Muscle layer of colon (tissue), 2 donors: ENCODE measurements around the gene ZNF423.
A peak's percentile ranks its signal among the peaks of the same experiment; 100 is the strongest.

Experiments
- H3K27ac ChIP-seq: one replicate; pipeline ENCODE4 v1.7.0; 2013; ENCODE audit warnings: low read depth, mild to moderate bottlenecking, low read length, moderate library complexity
- H3K27me3 ChIP-seq, 2 donors: one replicate each; pipeline ENCODE4 v1.7.0; 2013; ENCODE audit warnings: low read length in 2 of 2, mild to moderate bottlenecking in 2 of 2; ENCODE audit not compliant: insufficient read depth in 2 of 2, control insufficient read depth in 1 of 2
- H3K36me3 ChIP-seq: one replicate; pipeline ENCODE4 v1.7.0; 2013; ENCODE audit warnings: mild to moderate bottlenecking, low read length; ENCODE audit not compliant: insufficient read depth
- H3K4me1 ChIP-seq: one replicate; pipeline ENCODE4 v1.7.0; 2013; ENCODE audit warnings: mild to moderate bottlenecking, low read length; ENCODE audit not compliant: insufficient read depth
- H3K4me3 ChIP-seq, 2 donors: one replicate each; pipeline ENCODE4 v1.7.0; 2013; ENCODE audit warnings: low read length in 2 of 2, low read depth in 1 of 2, mild to moderate bottlenecking in 1 of 2, moderate library complexity in 1 of 2
- H3K9ac ChIP-seq: one replicate; pipeline ENCODE4 v1.7.0; 2013; ENCODE audit warnings: low read length
- H3K9me3 ChIP-seq: one replicate; pipeline ENCODE4 v1.7.0; 2013; ENCODE audit warnings: mild to moderate bottlenecking, low read length
- donor health status: abdominal sarcoma.
- donor health status: Adenocarcinoma of cecum.

ZNF423 gene

DNA sequence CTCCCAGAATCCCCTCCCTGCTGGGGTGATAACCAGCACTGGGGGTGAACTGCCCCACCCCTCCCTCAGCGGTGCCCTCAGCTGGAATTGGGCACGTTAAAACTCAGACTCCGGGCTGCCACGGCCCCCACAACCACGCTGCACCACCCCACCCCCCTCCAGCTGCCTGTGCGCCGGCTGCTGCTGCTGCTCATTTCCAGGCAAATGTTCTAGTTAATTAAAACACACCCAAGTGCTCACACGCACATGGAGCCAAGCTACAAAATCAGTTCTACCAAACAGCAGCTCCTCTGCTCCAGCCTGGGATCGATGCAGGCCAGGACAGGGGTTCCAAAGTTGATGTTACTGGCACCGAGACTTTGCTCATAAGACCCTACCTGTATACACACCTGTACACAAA lies 180.5 kb downstream of the ZNF423 start:
- no peak overlapping the region for H3K4me3 ChIP-seq
- no peaks in the 10 kb centered on the region for H3K27me3 ChIP-seq
- no peak overlapping the region for H3K27ac ChIP-seq
- no peaks in the 10 kb centered on the region for H3K9me3 ChIP-seq
- H3K4me1 ChIP-seq, result no peaks in the 10 kb centered on the region
- no peaks in the 10 kb centered on the region for H3K36me3 ChIP-seq
- no peak overlapping the region for H3K9ac ChIP-seq

DNA sequence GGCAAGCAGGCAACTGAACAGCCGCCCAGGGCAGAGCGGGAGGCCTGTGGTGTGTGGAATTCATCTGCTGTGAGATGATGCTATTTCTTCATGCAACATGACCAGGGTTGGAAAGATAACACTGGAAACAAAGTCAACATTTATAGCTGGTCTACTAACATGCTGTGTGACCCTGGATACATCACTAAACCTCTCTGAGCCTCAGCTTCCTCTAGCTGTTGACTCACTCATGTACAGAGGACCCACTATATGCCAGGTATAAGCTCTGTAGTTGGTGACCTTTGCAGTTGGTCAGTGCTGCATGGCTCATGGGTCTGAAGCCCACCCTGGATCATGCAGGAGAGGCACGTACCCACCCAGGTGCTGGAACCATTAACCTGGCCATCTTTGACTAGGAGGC lies 180.9 kb downstream of the ZNF423 start:
- Histone ChIP-seq H3K4me3 (no peak overlapping the region), H3K9ac (no peak overlapping the region), H3K36me3 (no peaks in the 10 kb centered on the region), H3K4me1 (no peaks in the 10 kb centered on the region), H3K27me3 (no peaks in the 10 kb centered on the region), H3K27ac (no peak overlapping the region), H3K9me3 (no peaks in the 10 kb centered on the region)

DNA sequence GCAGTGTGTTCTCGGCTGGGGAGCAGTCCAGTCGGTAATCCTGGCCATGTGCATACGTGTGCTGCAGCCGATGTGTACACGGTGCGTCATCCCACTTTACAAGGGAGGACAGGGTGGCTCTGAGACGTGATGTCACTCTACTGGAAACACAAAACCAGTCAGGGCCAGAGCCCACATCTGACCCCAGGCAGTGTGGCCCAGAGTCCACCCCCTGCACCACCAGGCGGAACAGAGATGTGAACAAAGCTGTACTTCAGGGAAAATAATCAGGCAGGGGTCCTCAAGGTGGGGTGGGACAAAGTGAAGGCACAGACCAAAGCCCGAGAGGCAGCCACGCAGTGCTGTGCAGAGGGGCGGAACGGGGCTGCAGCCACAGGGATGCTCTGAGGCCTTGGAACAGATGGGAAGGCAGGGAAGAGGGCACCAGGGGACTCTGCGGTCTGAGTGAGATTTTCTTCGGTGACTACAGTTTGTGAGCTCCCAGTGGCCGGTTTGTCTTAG lies 181.5 kb downstream of the ZNF423 start:
- Histone ChIP-seq H3K36me3 (no peaks in the 10 kb centered on the region), H3K27ac (no peak overlapping the region), H3K4me3 (no peak overlapping the region), H3K4me1 (no peaks in the 10 kb centered on the region), H3K9me3 (no peaks in the 10 kb centered on the region), H3K9ac (no peak overlapping the region), H3K27me3 (no peaks in the 10 kb centered on the region)

DNA sequence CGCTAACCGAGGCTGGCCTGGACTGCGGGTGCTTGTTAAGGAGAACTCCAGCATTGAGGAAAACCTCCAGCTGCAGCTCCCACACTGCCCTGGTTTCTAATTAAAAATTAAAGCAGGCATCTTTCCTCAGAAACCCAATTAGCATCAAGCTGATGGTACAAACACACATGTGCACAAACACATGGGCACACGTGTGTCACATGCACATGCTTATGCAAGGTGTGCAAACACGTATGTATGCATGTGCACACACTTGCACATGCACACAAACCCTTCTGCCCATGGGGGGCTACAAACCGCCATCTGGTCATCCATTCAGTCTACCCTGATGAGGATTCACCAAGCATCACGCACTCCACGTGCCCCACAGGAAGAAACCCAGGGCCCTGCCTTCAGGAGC lies 182.5 kb downstream of the ZNF423 start:
- H3K9me3 ChIP-seq, result no peaks in the 10 kb centered on the region
- no peak overlapping the region for H3K9ac ChIP-seq
- no peaks in the 10 kb centered on the region for H3K27me3 ChIP-seq
- no peak overlapping the region for H3K4me3 ChIP-seq
- no peak overlapping the region for H3K27ac ChIP-seq
- no peaks in the 10 kb centered on the region for H3K4me1 ChIP-seq
- H3K36me3 ChIP-seq, result no peaks in the 10 kb centered on the region

DNA sequence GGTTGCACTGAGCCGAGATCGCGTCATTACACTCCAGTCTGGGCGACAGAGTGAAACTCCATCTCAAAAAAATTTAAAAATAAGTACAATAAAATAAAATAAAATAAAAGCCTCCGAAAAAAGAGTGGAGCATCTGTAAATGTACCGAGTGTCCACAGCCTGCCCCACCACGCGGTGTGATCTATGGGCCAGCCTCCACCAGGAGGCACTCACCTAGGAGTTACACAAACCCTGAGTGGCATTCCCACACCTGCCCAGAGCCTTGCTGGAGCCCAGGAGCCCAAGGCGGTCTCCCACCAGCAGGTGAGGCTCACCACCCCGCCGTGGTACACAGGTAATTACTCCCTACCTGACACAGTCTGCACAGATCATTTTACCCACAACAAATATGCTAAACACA lies 183.2 kb downstream of the ZNF423 start:
- Histone ChIP-seq H3K27me3 (no peaks in the 10 kb centered on the region), H3K4me3 (no peak overlapping the region), H3K9ac (no peak overlapping the region), H3K4me1 (no peaks in the 10 kb centered on the region), H3K9me3 (no peaks in the 10 kb centered on the region), H3K36me3 (no peaks in the 10 kb centered on the region), H3K27ac (no peak overlapping the region)

DNA sequence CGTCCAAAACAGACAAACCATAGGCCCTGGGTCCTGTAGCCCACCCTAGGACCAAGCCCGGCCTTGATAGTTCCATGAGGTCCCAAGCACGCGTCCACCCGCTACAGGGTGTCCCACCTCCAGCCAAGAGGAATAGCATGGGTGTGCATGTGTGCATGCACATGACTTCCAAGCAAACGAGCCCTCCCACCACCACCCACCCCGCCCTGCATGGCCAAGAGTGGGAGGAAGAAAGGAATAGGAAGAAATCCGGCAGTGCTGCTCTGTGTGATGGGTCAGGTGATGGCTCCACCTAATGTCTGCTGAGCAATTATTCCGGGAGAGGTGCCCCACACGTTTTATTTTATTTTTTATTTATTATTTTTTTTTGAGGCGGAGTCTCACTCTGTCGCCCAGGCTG lies 184.6 kb downstream of the ZNF423 start:
- H3K27ac ChIP-seq, result no peak overlapping the region
- H3K36me3 ChIP-seq, result no peaks in the 10 kb centered on the region
- no peaks in the 10 kb centered on the region for H3K27me3 ChIP-seq
- H3K9ac ChIP-seq, result no peak overlapping the region
- no peaks in the 10 kb centered on the region for H3K4me1 ChIP-seq
- H3K9me3 ChIP-seq, result no peaks in the 10 kb centered on the region
- no peak overlapping the region for H3K4me3 ChIP-seq

DNA sequence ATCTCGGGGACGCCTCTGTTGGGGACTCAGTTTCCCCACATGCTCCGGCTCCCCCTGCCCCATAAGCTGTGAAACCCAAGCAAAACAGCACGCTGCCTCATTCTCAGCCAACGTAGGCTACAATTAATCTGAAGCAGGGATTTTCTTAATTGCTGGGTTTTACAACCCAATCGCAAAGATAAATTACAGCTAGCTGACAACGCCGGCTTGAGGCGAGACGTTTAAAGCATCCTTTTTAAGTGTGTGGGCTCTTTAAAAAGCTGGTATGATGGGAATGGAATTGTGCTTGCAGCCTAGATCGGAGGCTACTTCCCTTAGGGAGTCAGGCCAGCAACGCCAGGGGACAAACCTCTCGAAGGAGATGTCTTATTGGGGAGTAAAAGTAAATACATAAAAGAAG lies 185.3 kb downstream of the ZNF423 start:
- Histone ChIP-seq H3K27me3 (no peaks in the 10 kb centered on the region), H3K36me3 (no peaks in the 10 kb centered on the region), H3K9me3 (no peaks in the 10 kb centered on the region), H3K4me3 (no peak overlapping the region), H3K27ac (no peak overlapping the region), H3K4me1 (no peaks in the 10 kb centered on the region), H3K9ac (no peak overlapping the region)

DNA sequence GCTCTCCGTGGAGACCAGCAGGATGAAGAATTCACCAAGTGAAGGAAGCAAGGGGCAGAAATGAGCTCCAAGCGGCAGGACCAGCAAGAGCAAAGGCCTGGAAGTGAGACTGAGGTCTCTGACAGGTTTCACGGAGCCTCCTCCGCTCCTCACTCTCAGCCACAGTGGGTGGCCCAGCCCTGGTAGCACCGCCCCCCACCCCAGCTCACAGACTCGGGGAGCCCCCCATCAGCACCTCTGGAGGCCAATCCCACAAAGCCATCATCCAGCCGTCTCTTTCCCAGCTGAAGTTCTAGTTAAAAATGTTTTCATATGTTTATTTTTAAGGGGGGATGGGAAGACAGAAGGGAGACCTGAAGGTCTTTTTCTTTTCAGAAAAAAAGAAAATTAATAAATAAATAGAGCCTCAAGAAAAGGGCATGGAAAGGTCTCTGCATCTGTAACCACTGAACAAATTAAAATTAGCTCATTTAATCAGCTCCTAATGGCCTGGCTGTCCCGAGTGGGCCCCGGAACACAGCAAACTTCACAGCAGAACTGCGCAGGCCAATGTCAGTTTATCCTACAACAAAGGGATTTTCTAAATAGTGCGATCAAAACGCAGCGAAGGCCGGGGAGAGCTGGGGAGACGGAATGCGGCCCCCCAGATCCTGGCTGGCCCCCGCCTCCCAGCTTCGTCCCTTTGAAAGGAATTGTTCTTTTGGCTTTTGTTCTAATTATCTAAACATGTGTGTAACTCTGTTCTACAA lies 190.3 kb downstream of the ZNF423 start:
- H3K4me1 ChIP-seq, result peaks cover 25% of the 10 kb centered on the region
- H3K9ac ChIP-seq, result no peak overlapping the region
- H3K27ac ChIP-seq, result no peak overlapping the region

DNA sequence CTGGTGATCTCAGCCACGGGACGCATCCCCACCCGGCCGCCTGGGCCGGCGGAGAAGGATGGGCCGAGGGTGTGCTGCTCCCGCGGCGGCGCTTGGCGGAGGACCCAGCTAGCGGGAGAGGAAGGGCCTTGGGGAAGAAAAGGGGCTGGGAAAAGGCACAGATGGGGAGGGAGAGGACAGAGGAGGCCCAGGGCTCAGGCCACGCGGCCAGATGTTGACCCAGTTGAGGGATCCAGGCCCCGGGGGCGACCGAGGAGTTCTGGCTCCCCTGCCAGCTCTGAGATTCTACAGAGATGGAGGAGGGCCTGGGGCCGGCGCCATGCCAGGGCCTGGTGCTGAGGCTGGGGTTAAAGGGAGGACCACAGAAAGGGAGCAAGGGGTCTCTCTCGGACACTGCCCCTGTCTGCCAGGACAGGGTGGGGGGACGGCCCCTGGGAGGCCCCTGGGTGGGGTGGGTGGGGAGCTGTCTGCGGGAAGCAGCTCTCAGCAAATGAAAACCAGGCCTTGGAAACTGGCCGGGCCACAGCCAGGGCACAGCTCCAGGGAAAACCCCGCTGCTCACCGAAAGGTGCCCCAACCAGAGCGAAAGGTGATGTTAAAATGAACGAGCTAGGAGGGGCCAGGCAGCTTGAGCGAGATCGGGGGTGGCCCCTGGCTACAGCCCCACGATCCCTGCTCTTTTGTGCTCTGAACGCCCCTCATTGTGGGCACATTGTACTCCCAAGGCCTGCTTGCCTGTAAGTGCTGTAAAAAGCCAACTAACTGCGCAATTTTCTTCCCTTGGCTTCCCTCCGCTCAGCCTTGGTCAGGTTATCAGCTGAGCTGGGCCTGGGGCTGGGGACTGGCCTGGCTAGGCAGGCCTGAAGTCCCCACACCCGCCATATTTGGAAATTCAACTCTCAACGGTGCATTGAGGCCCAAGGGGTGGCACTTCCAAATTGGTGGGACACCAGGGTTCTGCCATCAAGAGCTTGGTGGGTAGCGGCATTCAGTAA lies 191.4 kb downstream of the ZNF423 start:
- Histone ChIP-seq H3K27ac (peak overlapping the region; percentile 71), H3K4me3 (peak overlapping the region; percentile 17 to 43), H3K27me3 (no peaks in the 10 kb centered on the region), H3K4me1 (peaks cover 25% of the 10 kb centered on the region), H3K9ac (no peak overlapping the region), H3K36me3 (no peaks in the 10 kb centered on the region), H3K9me3 (no peaks in the 10 kb centered on the region)

More for the DNA sequence above, 190.3 kb downstream of the ZNF423 start:
- no peak overlapping the region for H3K4me3 ChIP-seq
- no peaks in the 10 kb centered on the region for H3K27me3 ChIP-seq
- H3K36me3 ChIP-seq, result no peaks in the 10 kb centered on the region
- H3K9me3 ChIP-seq, result no peaks in the 10 kb centered on the region

DNA sequence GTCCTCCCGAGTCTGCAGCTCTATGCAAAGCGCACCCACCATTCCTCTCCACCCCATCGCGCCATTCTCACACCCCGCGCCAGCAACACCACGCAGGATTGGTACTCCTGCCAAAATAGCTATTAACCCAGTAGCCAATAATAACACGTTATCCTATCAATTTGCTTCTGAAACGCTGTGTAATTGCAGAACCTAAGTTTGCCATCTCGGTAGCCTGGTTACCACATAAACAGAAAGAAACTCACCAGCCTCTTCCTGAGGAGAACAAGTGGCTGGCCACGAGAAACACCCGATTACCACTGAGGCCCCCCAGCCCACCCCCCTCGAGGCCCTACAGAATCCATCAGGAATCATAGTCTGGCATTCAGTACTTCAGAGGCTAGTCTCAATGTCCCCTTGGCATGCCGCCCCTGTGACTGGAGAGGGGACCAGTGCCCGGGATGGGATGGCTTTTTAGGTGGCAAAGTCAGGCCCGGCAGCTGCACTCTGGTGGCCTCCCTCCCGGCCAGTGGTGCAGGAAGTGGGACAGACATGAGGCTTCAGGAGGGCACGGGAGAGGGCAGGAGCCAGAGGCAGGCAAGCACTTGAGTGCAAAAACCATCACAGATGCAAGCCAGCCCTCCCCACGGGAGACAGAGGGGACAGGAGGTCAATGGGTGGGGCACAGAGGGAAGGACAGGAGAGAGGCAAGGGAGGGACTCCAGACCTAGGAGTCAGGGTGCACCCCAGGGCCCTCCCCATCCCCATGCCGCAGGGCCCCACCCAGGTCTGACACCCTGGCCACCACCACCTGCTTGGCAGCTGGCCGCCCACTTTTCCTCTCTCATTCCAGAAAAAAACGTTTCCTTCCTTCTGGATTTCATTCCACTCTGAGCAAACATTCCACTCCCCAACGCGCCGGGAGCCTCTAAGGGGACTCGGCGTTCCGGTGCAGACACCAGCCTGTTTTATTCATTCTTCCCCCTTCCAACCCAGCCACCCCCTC lies 192.5 kb downstream of the ZNF423 start:
- Histone ChIP-seq H3K4me3 (peak overlapping the region; percentile 17 to 43), H3K36me3 (no peaks in the 10 kb centered on the region), H3K9ac (no peak overlapping the region), H3K27ac (peak overlapping the region; percentile 71), H3K9me3 (no peaks in the 10 kb centered on the region), H3K27me3 (no peaks in the 10 kb centered on the region), H3K4me1 (peaks cover 25% of the 10 kb centered on the region)
